HG02981 (cell line): ENCODE results near the gene GAK.
"Not testable (repeated sequence)": the region's sequence is repeated elsewhere in the genome, so short reads cannot be mapped to it uniquely, and the experiment has no call there.

ENCODE experiments used
- ATAC-seq: cut with Tn5 transposase; IDR thresholded peaks from one replicate; pipeline ENCODE4 v1.9.1; 2021; ENCODE audit warnings: mild to moderate bottlenecking, moderate library complexity; ENCODE audit not compliant: unreplicated experiment

The GAK gene

DNA sequence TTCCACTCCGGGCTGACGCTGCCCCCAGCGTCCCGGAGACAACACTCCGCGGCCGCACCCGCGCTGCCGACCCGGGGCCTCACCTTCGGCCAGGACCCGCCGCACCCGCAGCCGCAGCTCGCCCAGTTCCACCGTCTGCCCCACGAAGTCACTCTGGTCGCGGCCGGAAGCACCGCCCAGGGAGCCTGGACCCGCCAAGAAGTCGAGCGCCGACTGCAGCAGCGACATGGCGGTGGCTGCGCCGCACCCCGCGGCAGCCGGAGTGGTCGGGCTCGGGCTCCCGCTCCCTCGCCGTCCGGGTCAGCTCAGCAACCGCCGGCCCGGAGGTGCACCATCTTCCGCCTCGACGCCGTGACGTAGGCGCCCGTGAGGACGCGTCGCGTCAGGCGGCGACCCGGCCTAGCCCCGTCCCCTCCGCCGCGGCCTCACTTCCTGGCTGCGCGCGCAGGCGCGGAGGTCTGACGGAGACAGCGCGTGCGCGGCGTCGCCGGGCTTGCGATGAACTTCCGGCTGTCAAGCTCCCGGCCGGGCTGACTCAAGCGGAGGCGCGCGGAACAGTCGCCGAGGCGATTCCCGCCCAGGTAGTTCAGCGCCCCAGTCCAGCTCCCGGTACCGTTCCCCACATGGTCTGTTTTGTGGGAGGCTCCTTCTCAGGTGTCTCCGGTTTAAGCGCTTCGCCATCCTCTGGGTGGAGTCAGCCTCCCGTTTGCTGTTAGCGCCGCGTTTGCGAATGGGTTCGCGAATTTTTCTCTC lies at the start of gene GAK, which contains the start of gene TMEM175:
Gene GAK, minus strand, starts transcription at position 357 of the 753 bp plus-strand sequence. Its CDS starts 129 bp downstream, at position 228.
Gene TMEM175, plus strand, starts transcription at position 501 of the 753 bp plus-strand sequence. CDS start 15,280 bp downstream, outside the sequence.
- peak; percentile 84 for ATAC-seq

DNA sequence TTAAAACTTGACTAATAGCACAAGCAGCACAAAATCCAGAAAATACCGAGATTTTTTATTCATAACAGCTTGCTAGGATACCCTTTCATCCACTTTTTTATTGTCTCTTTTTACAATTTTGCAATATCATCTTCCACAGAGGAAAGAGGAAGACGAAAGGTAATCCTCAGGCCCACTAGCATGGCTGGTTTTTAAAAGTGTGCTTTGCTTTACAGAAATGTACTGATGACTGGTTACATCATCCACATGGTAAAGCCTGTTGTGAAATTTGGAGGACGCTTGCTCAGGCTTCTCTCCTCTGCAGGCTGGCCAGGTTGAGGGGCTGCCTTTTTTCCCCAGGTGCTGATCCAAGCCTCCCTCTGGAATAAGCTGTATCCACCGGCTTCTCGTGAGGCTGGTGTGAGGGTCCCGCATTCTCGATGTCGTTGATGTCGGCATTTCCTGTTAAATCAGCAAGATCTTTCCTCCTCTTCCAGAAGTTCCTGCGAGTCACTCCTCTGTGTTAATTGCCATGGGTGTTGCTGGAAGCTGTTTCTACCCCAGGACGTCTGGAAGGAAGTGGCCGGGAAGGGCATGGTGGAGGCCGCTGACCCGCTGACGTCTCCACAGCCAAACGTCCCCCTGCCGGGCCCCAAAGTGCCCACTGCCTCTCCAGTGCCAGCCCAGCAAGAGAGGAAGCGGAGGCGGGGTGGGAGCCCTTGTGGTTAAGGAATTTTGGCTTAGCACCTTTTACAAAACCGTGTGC lies 47.0 kb upstream of the GAK start:
- ATAC-seq: no peak

DNA sequence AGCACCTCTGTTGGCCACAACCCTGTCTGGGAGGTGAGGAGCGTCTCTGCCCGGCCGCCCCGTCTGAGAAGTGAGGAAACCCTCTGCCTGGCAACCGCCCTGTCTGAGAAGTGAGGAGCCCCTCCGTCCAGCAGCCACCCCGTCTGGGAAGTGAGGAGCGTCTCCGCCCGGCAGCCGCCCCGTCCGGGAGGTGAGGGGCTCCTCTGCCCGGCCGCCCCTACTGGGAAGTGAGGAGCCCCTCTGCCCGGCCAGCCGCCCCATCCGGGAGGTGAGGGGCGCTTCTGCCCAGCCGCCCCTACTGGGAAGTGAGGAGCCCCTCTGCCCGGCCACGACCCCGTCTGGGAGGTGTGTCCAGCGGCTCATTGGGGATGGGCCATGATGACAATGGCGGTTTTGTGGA lies 43.9 kb upstream of the GAK start:
- not testable (repeated sequence) for ATAC-seq

DNA sequence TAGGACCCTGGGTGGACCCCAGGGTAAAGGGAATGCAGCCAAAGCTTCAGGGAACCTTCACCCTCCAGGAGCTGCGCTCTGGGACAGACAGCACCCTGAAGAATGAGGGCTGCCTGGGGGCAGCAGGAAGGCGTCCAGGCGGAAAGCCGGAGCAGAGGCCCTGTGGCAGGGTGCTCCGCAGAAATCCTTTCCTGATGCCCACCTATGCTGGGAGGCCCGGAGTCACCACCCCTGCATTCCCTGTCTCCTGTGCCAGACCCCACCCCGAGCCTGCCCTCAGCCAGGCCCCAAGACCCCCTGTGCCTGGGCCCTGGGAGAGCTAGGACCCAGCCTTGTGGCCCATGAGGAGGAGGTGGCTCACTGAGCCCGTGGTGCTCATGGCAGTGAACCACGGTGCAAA lies 42.6 kb upstream of the GAK start:
- no peak for ATAC-seq

DNA sequence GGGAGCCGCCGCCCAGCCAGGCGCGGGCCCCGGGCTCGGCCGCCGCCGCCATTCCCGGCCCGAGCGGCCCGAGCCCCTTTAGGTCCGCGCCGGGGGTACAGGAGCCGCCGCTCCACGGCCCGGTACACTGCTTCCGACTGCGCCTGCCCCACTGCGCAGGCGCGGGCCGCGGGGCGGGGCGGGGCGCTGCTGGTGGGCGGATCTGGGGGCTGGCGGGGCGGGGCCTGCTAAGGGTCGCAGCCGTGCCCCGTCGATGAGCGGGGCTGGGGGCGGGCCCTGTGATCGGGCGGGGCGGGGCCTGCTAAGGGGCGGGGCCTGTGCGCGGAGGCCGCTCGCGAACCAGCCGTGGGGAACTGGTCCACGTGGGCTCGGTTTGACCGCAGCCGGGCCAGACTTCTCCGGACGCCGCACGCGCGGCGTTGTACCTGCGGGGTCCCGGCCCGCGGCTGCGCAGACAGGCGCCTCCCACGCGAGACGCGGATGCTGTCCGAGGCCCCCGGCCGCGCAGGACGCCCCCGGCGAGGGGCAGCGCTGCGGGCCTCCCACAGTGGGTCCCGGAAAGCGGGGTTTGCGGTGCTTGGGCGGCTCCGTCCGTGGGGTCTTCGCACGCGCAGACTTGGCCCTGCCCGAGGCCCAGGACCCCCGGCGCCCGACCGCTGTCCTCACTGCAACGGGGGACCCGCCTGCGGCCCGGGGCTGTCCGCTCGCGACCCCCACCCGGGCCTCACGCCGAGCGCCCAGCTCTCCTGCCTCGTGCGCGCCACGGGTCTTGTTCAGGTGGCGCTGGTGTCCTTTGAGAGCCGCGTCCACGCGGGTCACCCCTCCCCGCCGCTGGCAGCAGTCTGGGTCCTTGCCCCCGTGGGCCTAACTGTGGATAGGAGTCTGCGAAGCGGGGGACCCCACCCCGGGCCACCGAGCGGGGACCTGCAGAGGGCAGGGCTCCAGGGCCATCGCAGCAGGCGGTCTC lies 41.6 kb upstream of the GAK start, which contains the start of gene DGKQ:
Gene DGKQ, minus strand, starts transcription at position 139 of the 967 bp plus-strand sequence. Its CDS starts 87 bp downstream, at position 52.
- peak; percentile 59 for ATAC-seq

DNA sequence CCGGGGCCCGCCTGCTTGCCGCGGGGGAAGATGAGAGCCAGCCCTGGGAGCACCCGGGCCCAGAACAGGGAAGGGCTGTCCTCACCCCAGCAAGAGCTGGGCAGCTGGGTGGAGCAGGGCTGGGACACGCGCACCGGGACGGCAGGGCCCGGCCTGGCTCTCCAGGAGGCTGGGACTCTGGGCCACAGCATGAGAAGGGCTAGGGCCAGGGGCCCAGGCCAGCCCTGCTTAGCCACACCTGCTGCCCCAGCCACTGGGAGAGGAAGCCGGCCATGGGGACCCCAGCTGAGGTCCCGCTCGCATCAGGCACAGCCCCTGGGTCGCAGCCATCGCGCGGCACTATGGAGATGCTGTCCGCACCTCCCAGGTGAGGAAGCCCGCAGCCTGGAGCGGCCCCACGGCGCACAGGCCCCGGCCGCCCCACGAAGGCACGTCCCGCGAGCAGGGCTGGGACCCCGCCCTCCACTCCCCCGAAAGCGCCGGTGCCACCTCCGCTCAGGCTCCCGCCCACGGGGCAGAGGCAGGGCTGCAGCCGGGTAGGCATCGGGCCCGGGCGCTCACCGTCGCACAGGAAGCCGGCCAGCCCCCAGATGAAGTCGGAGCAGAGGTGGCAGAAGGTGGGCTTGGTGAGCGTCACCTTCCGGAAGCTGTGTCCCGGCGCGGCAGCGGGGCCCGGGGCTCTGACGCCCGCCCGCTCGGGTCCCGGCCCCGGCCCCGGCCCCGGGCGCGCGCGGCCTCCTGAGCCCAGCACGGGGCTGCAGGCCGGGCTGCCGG lies 40.7 kb upstream of the GAK start:
- ATAC-seq: peak; percentile 35

DNA sequence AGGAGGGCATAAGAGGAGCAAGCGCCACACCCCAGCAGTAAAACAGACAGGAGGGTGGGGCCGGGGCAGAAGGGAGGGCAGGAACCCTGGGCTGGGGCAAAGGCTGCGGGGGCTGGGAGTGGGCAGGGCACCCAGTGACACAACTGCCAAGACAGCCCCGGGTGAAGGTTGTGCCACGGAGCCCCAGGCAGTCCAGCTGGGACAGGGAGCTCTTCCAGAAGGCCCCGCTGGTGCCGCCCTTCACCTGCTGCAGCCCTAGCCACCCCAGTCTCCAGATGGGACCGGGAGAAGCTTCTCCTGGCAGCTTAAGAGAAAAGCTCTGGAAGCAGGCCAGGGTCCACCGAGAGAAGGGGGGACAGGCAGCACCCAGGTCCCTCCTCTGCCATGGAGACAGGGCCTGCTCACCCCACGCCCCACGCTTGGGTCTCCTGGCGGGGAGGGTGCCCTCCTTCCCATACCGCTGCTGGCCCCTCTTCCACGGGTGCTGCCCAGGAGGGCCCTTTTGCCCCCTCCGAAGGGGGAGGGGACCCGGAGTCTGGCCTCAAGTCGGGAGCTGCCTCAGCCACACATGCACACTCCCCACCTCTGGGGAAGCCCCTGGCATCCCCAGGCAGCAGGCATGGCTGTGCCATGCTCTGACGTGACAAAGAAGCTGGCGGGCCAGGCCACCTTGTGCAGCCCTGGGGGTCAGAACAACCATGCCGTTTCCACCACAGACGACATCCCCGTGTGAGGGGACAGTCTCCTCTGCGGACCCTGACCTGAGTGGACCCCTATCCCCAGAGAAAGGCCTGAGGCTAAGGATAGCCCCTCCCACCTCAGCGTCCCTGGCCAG lies 39.8 kb upstream of the GAK start:
- no peak for ATAC-seq

DNA sequence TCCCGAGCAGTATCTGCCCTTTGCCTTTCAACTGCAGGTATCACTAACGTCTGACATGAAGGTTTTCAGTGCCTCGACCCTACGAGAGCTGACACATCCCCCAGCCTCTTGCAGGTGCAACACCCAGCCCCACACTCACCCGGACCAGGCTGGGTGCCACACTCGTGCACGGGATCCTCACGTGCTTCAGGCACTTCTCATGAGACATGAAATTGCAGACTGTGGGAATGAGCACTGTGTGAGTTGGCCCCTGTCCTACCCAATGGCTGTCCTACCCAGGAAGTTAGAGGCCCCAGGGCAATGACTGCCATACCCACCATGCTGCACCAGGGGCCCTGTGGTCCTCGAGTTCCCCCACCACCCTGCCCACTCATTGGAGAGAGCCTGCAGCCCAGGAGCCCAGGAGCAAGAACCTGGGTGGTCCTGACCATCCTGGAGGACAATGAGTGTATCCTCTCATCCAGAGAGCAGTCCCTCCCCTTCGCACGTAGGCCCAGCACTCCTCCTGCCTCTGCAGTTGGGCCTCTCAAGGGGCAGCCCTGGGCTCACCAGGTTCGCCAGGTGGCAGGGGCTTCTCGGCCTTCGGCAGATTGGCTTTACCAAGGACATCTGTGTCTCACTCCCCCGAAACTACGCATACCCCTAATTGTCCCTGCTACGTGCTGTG lies 38.9 kb upstream of the GAK start:
- ATAC-seq: no peak

DNA sequence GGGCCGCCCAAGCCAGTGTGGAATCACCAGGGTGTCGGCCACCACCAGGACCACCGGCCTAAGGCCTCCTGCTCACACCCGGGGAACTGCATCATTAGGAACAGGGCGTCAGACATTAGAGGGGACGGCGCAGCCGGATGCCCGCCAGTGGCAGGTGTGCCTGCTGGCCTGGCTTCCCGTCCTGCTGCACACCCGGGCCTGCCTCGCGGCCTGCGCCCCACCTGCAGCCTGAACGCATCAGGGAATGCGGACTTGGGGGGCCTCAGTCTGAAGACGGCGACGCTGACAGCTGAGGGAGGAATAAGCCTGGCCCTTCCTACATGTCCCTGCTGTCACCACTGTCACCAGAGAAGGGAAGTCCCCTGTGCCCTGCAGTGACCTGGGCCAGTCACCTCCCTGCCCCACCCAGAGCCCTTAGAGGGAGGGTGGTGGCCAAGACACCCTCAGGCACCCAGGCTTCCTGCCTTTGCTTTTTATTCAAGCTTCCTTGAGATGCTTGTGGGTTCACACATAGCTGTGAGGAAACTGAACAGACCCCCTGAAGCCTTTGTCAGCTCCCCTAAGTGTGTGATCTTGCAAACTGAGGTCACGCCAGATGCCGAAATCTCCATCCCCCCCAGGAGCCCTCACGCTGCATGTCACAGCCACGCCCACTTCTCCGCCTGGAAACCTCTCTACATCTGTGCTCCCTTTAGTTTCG lies 38.1 kb upstream of the GAK start:
- ATAC-seq: no peak

DNA sequence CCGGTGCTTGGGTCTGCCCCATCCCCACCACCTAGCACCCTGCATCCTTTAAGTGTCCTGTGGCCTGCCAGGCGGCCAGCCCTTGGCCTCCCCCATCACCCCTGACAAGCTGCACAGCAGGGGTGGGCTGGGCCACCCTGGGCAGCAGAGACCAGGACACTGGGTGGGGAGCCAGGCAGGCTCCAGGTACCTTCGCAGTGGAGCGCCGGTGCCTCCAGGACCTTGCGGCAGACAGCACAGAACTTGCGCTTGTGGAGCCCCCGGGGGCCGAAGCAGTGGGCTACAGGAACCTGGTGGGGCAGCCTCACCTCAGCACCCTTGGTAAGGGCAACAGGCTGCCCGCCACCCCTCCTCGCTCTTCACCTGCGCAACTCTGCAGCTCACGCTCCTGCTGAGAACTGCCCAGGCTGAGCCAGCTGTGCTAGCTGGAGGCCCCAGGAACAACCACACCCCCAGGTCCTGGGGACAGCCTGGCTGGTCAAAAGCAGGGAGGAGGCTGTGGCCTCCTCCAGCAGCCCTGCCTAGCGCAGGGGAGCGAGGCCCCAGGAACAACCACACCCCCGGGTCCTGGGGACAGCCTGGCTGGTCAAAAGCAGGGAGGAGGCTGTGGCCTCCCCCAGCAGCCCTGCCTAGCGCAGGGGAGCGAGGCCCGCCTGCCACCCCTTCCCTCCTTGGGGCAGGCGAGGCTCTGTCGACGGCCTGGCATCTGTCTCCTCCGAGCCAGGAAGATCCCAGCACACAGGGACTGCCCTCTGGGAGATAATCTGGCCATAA lies 36.7 kb upstream of the GAK start:
- ATAC-seq: no peak

DNA sequence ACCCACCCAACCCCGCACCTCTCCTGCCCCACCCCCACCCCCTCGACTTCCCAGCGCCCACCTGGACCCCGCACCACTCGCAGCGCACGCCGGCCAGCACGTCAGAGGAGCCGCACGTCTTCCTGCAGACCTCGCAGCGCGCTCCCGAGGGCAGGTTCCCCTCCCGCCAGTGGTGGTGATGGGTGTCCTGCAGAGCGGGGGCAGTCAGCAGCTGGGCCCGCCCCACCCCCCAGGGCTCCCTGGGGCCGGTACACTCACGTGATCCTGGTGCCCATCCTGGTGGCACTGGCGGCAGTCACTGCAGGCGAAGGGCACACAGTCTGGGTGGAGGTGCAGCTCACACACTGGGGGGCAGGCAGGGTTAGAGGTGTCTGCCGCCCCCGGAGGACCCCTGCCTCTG lies 36.1 kb upstream of the GAK start:
- no peak for ATAC-seq

DNA sequence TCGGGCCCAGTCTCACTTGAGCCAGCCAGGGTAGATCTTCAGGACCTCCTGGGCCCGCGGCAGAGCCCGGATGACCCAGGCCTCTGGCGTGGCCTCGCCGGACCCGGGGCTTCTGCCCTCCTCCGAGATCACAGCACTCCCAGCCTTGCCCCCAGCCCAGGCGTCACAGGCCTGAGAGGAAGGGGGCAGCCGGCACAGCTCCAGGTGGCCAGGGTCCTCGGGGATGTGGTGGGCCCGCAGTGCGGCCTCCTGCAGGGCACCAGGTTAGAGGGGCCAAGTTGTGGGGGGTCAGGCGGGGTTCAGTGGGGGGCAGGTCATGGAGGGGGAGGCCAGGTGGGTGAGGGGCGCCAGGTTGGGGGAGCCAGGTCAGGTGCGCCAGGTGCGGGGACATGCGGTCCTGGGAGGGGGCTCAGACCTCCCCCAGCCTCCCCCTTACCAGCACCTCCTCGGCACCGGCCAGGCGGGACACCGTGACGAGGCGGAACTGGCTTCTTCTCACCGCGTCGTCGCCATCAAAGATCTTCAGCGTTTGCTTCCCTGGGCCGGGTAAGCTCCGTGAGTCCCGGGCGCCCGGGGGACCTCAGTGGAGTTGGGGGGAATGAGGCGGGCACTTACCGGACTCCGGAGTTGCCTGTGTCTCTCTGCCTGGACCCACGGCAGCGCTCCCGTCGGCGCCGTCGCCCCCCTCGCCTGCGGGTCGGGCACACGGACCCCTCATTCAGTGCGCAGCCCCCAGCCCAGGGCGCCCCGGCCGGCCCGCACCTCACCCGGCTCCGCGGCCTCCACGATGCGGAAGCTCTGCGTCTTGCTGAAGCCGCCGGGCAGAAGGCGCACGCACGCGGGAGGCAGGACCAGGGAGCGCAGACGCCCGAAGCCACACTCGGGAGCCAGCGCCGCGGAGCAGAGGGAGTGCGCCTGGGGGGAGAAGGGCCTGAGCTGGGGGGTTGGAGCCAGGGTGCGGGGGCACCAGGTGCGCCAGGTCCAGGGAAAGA lies 35.3 kb upstream of the GAK start:
- ATAC-seq: no peak

DNA sequence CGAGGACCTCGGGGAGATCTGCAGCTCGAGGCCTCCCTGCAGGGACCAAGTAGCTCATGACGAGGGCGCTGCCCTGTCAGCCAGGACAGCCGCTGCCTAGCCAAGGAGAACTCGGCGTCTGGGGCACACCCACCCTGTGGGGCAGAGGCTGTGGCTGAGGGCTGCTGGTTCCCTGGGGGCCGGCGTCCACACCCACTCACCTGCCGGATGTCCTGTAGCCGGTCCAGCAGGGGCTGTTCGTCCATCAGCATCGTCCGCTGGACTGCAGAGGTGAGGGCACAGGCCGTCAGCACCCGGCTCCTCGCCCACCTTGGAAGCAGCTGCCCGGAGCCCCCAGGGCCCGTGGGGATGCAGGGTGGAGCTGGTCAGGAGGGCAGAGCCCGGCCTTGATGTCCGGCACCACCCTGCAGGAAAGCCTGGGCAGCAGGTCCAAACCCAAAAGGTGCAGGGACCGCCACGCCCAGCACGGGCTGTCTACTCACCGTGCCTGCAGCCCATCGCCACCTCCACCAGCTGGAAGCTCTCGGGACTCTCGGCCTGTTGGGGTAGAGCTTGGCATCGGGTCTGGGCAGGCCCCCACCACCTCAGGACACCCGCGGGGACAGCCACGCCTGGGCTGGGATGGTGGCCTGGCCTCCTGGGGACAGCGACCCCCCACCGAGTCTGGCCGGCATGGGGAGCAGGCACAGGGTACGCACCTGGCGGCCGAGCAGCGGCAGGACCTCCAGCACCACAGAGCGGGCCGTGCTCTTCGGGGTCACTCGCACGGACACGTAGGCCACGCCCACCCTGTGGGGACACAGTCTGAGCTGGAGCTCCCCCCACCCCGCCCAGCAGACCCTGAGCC lies 34.4 kb upstream of the GAK start:
- ATAC-seq: no peak

DNA sequence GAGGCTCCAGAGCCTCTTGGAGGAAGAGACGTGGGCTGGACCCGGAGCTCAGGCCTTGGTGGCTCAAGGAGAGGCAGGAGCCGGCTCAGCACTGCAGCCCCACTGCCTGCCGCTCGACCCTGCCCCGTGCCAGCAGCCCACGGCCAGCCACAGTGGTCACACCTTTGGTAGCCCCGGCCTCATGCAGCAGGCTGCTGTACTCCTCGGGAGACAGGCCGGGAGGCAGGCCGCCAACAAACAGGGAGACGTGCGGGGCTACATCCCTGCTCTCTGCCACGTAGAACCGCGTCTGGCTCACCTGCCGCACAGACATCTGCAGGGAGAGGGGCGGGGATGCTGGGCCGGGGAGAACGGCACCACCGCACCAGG lies 33.6 kb upstream of the GAK start:
- ATAC-seq: no peak

DNA sequence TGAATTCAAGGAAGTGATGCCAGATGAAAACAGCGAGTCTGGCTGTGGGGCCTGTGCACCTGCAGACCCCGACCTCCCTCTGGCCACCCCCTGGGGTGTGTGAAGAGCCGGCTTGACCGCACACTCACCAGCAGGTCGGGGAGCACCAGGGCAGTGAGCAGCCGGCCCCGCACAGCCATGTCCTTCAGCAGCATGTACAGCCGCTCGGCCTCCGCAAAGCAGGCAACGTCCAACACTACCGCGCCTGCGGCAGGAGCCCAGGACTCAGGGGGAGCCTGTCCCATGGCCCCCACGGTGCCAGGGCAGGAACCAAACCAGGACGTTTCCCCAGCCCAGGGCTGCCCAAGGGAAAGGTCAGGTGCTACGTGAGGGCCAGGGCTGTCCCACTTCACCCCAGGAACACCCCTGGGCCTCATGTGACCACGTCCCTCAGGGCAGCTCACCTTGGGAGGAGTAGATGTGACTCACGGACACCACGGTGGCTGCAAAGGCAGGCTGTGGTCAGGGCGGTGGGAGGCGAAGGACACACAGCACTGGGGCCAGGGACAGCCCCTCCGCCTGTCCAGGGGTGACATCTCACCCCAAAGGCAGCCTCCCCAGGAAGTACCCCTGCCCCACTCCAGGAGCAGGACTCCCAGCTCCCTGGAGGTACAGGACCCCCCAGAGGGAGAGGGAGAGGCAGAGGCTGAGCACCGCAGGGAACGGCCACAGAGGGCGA lies 33.1 kb upstream of the GAK start:
- no peak for ATAC-seq
